ENCODE results near the gene CUZD1.

- no peak for TF ChIP-seq CTCF (IDR thresholded peaks at IDR 0.05; ENCODE audit: borderline replicate concordance, extremely low read depth, low read length, poor library complexity, severe bottlenecking)
- TF ChIP-seq EZH2 (IDR thresholded peaks at IDR 0.05; ENCODE audit: borderline replicate concordance, low read depth, low read length, severe bottlenecking) = no peak
Measured at GRCh38 chr10:122850705-122851640, 5.3 kb upstream of the CUZD1 start.
